ENCODE results near the gene SRRD. TPM values are rescaled to one million over a fixed set of nuclear protein-coding genes. Genes with fewer than 3 reads are reported as not detected.

SRRD gene
- total and polyA plus RNA-seq, 2 of the 13 experiments (the other 11 are each of a cell fraction or from before 2014, with no cell fraction given): 22.8 to 36.6 TPM

- TF ChIP-seq DZIP1 (CRISPR knock-in tag; IDR thresholded peaks at IDR 0.05): peak; percentile 54; the same call in 1 of the 2 replicates
- TF ChIP-seq FOXA1 (IDR thresholded peaks at IDR 0.05): no peak
- TF ChIP-seq FOXA1 (CRISPR knock-in tag; IDR thresholded peaks at IDR 0.05): peak; percentile 46; the same call in 1 of the 2 replicates
- TF ChIP-seq TFAP4 (IDR thresholded peaks at IDR 0.05; ENCODE audit: borderline replicate concordance, low read depth): peak; percentile 47; the same call in 1 of the 2 replicates
- TF ChIP-seq ZNF772 (CRISPR knock-in tag; IDR thresholded peaks at IDR 0.05): peak; percentile 66; the same call in 1 of the 2 replicates
- TF ChIP-seq HNF1A (IDR thresholded peaks at IDR 0.05; ENCODE audit: low read depth): no peak
- TF ChIP-seq HNF1A (CRISPR knock-in tag; IDR thresholded peaks at IDR 0.05; ENCODE audit: borderline replicate concordance): peak; percentile 63; the same call in 1 of the 2 replicates
- TF ChIP-seq SAP130 (CRISPR knock-in tag; IDR thresholded peaks at IDR 0.05; ENCODE audit: low read depth): peak; percentile 100
- peak; percentile 97 for TF ChIP-seq ZNF574 (CRISPR knock-in tag; IDR thresholded peaks at IDR 0.05)
- 0 out of 2 replicates have a peak, but pooled peaks have one; percentile 68 for TF ChIP-seq ZNF543 (CRISPR knock-in tag; IDR thresholded peaks at IDR 0.05)
- TF ChIP-seq CREB1 (IDR thresholded peaks at IDR 0.05): peak; percentile 95
- TF ChIP-seq CREB1 (CRISPR knock-in tag; IDR thresholded peaks at IDR 0.05): peak; percentile 99
- no peak for TF ChIP-seq AGO1 (IDR thresholded peaks at IDR 0.05; ENCODE audit: low read depth, low read length, poor library complexity, severe bottlenecking)
- 0 out of 2 replicates have a peak, but pooled peaks have one; percentile 49 for TF ChIP-seq ZBTB38 (CRISPR knock-in tag; IDR thresholded peaks at IDR 0.05)
- TF ChIP-seq KDM4B (CRISPR knock-in tag; IDR thresholded peaks at IDR 0.05): peak; percentile 65; the same call in 1 of the 2 replicates
- TF ChIP-seq KAT8 (CRISPR knock-in tag; IDR thresholded peaks at IDR 0.05): peak; percentile 100
- TF ChIP-seq MEF2D (CRISPR knock-in tag; IDR thresholded peaks at IDR 0.05): peak; percentile 85
- peak; percentile 28; the same call in 1 of the 2 replicates for TF ChIP-seq FOXO1 (CRISPR knock-in tag; IDR thresholded peaks at IDR 0.05)
- no peak for TF ChIP-seq LCORL (IDR thresholded peaks at IDR 0.05)
- peak; percentile 75; the same call in 1 of the 2 replicates for TF ChIP-seq LCORL (CRISPR knock-in tag; IDR thresholded peaks at IDR 0.05)
- peak; percentile 82 for TF ChIP-seq TARDBP (CRISPR knock-in tag; IDR thresholded peaks at IDR 0.05)
Observed at GRCh38 chr22:26512149-26512793, 28.6 kb downstream of the SRRD start, which contains the start of gene TFIP11 (continued).
